Activated naive CD8-positive, alpha-beta T cell treated with anti-CD3 and anti-CD28 coated beads for 36 hours (primary cell): ENCODE data around the gene BECN2. TPM values are rescaled to one million over a fixed set of nuclear protein-coding genes. Genes with fewer than 3 reads are reported as not detected.
"Not testable (repeated sequence)": the region's sequence is repeated elsewhere in the genome, so short reads cannot be mapped to it uniquely, and the experiment has no call there.

ENCODE experiments used
- DNase-seq: peaks from one replicate; pipeline ENCODE4 v3.0.0; 2021
- H3K27ac Mint-ChIP-seq: one replicate; pipeline ENCODE4 v1.8.0; 2022; ENCODE audit warnings: mild to moderate bottlenecking, moderate library complexity, mixed read lengths
- H3K27me3 Mint-ChIP-seq: one replicate; pipeline ENCODE4 v1.8.0; 2022; ENCODE audit warnings: mild to moderate bottlenecking, mixed read lengths
- H3K36me3 Mint-ChIP-seq: one replicate; pipeline ENCODE4 v1.8.0; 2021; ENCODE audit warnings: mild to moderate bottlenecking, mixed read lengths
- H3K4me1 Mint-ChIP-seq: one replicate; pipeline ENCODE4 v1.8.0; 2021; ENCODE audit warnings: mixed read lengths
- H3K4me3 Mint-ChIP-seq: one replicate; pipeline ENCODE4 v1.8.0; 2022; ENCODE audit warnings: mild to moderate bottlenecking, moderate library complexity, mixed read lengths
- H3K9me3 Mint-ChIP-seq: one replicate; pipeline ENCODE4 v1.8.0; 2022; ENCODE audit warnings: mixed read lengths
- total RNA-seq, 2 experiments: library from RNA; stranded (reverse); gene quantifications; one replicate each; pipeline ENCODE4 v1.2.3, GENCODE V29; 2021

BECN2 gene
- total RNA-seq, 2 experiments from 2014 or later: not detected

GRCh38 chr1:241962153-241962552 is 4.6 kb downstream of the BECN2 start:
- no peaks in the 10 kb centered on the region for H3K9me3 Mint-ChIP-seq
- DNase-seq: no peak
- H3K27ac Mint-ChIP-seq: no peak overlapping the region
- no peaks in the 10 kb centered on the region for H3K36me3 Mint-ChIP-seq
- no peaks in the 10 kb centered on the region for H3K4me1 Mint-ChIP-seq
- H3K27me3 Mint-ChIP-seq: no peaks in the 10 kb centered on the region
- H3K4me3 Mint-ChIP-seq: no peak overlapping the region

- no peak for DNase-seq
- H3K27me3 Mint-ChIP-seq: no peaks in the 10 kb centered on the region
- no peaks in the 10 kb centered on the region for H3K4me1 Mint-ChIP-seq
- no peaks in the 10 kb centered on the region for H3K9me3 Mint-ChIP-seq
- no peak overlapping the region for H3K4me3 Mint-ChIP-seq
- no peaks in the 10 kb centered on the region for H3K36me3 Mint-ChIP-seq
- H3K27ac Mint-ChIP-seq: no peak overlapping the region
These were observed 6.2 kb downstream of the BECN2 start for GRCh38 chr1:241963722-241964121.

GRCh38 chr1:241964550-241965282 is 7.1 kb downstream of the BECN2 start:
- Mint-ChIP-seq H3K36me3 (no peaks in the 10 kb centered on the region), H3K9me3 (no peaks in the 10 kb centered on the region), H3K4me3 (no peak overlapping the region), H3K4me1 (no peaks in the 10 kb centered on the region), H3K27ac (no peak overlapping the region), H3K27me3 (no peaks in the 10 kb centered on the region)
- DNase-seq: no peak

- no peak overlapping the region for H3K27ac Mint-ChIP-seq
- H3K9me3 Mint-ChIP-seq: no peaks in the 10 kb centered on the region
- H3K36me3 Mint-ChIP-seq: no peaks in the 10 kb centered on the region
- DNase-seq: no peak
- H3K4me3 Mint-ChIP-seq: no peak overlapping the region
- H3K27me3 Mint-ChIP-seq: no peaks in the 10 kb centered on the region
- H3K4me1 Mint-ChIP-seq: no peaks in the 10 kb centered on the region
These were observed 11.0 kb downstream of the BECN2 start for GRCh38 chr1:241968611-241969010.

GRCh38 chr1:241972703-241973369 is 15.3 kb downstream of the BECN2 start:
- Mint-ChIP-seq H3K9me3 (no peaks in the 10 kb centered on the region), H3K27me3 (no peaks in the 10 kb centered on the region), H3K27ac (no peak overlapping the region), H3K4me1 (no peaks in the 10 kb centered on the region), H3K36me3 (no peaks in the 10 kb centered on the region), H3K4me3 (no peak overlapping the region)
- DNase-seq: no peak

GRCh38 chr1:241976229-241976628 is 18.7 kb downstream of the BECN2 start:
- H3K4me1 Mint-ChIP-seq: no peaks in the 10 kb centered on the region
- no peaks in the 10 kb centered on the region for H3K9me3 Mint-ChIP-seq

GRCh38 chr1:241979071-241979470 is 21.5 kb downstream of the BECN2 start:
- Mint-ChIP-seq H3K27ac (no peak overlapping the region), H3K27me3 (no peaks in the 10 kb centered on the region), H3K9me3 (no peaks in the 10 kb centered on the region), H3K36me3 (no peaks in the 10 kb centered on the region), H3K4me3 (no peak overlapping the region), H3K4me1 (no peaks in the 10 kb centered on the region)
- no peak for DNase-seq

More at GRCh38 chr1:241976229-241976628, 18.7 kb downstream of the BECN2 start:
- Mint-ChIP-seq H3K4me3 (no peak overlapping the region), H3K36me3 (no peaks in the 10 kb centered on the region), H3K27me3 (no peaks in the 10 kb centered on the region), H3K27ac (no peak overlapping the region)
- no peak for DNase-seq

GRCh38 chr1:241979926-241980325 is 22.4 kb downstream of the BECN2 start:
- no peak overlapping the region for H3K27ac Mint-ChIP-seq
- no peak overlapping the region for H3K4me3 Mint-ChIP-seq
- H3K27me3 Mint-ChIP-seq: no peaks in the 10 kb centered on the region
- DNase-seq: no peak
- no peaks in the 10 kb centered on the region for H3K4me1 Mint-ChIP-seq
- no peaks in the 10 kb centered on the region for H3K36me3 Mint-ChIP-seq
- H3K9me3 Mint-ChIP-seq: no peaks in the 10 kb centered on the region

GRCh38 chr1:241985787-241986186 is 28.2 kb downstream of the BECN2 start:
- no peak overlapping the region for H3K27ac Mint-ChIP-seq
- H3K27me3 Mint-ChIP-seq: no peaks in the 10 kb centered on the region
- H3K4me1 Mint-ChIP-seq: no peaks in the 10 kb centered on the region
- DNase-seq: no peak
- H3K9me3 Mint-ChIP-seq: no peaks in the 10 kb centered on the region
- no peak overlapping the region for H3K4me3 Mint-ChIP-seq
- no peaks in the 10 kb centered on the region for H3K36me3 Mint-ChIP-seq

- H3K27ac Mint-ChIP-seq, H3K9me3 Mint-ChIP-seq, H3K27me3 Mint-ChIP-seq, H3K4me1 Mint-ChIP-seq, H3K36me3 Mint-ChIP-seq, DNase-seq, H3K4me3 Mint-ChIP-seq: not testable (repeated sequence)
These were observed 30.9 kb downstream of the BECN2 start for GRCh38 chr1:241988389-241988930.

GRCh38 chr1:241990040-241990439 is 32.5 kb downstream of the BECN2 start:
- Mint-ChIP-seq H3K4me1 (no peaks in the 10 kb centered on the region), H3K9me3 (no peaks in the 10 kb centered on the region), H3K4me3 (no peak overlapping the region), H3K36me3 (no peaks in the 10 kb centered on the region), H3K27me3 (no peaks in the 10 kb centered on the region), H3K27ac (no peak overlapping the region)
- no peak for DNase-seq

- Mint-ChIP-seq H3K27me3 (no peaks in the 10 kb centered on the region), H3K4me1 (no peaks in the 10 kb centered on the region), H3K36me3 (no peaks in the 10 kb centered on the region), H3K4me3 (no peak overlapping the region), H3K27ac (no peak overlapping the region), H3K9me3 (no peaks in the 10 kb centered on the region)
- DNase-seq: no peak
These were observed 35.2 kb downstream of the BECN2 start for GRCh38 chr1:241992734-241993133.

- Mint-ChIP-seq H3K4me3 (no peak overlapping the region), H3K9me3 (no peaks in the 10 kb centered on the region), H3K36me3 (no peaks in the 10 kb centered on the region), H3K4me1 (peaks cover 5% of the 10 kb centered on the region), H3K27me3 (peaks cover 6% of the 10 kb centered on the region), H3K27ac (no peak overlapping the region)
- DNase-seq: no peak
These were observed 36.6 kb downstream of the BECN2 start for GRCh38 chr1:241994171-241994570.

- H3K4me1 Mint-ChIP-seq: peaks cover 5% of the 10 kb centered on the region
- DNase-seq: no peak
- no peaks in the 10 kb centered on the region for H3K9me3 Mint-ChIP-seq
- no peak overlapping the region for H3K27ac Mint-ChIP-seq
- H3K4me3 Mint-ChIP-seq: no peak overlapping the region
- no peaks in the 10 kb centered on the region for H3K36me3 Mint-ChIP-seq
- H3K27me3 Mint-ChIP-seq: peaks cover 6% of the 10 kb centered on the region
These were observed 39.9 kb downstream of the BECN2 start for GRCh38 chr1:241997401-241997998.

GRCh38 chr1:241998412-241998921 is 40.9 kb downstream of the BECN2 start:
- H3K4me3 Mint-ChIP-seq: peak overlapping the region; percentile 43
- peaks cover 5% of the 10 kb centered on the region for H3K4me1 Mint-ChIP-seq
- H3K9me3 Mint-ChIP-seq: no peaks in the 10 kb centered on the region
- peaks cover 6% of the 10 kb centered on the region for H3K27me3 Mint-ChIP-seq
- H3K27ac Mint-ChIP-seq: no peak overlapping the region
- no peaks in the 10 kb centered on the region for H3K36me3 Mint-ChIP-seq
- DNase-seq: peak; percentile 48
